Measurements from ENCODE around the gene CPNE4.

- TF ChIP-seq POLR2A (IDR thresholded peaks at IDR 0.05; ENCODE audit: low read depth, low read length) = no peak
- TF ChIP-seq POLR2AphosphoS5 (IDR thresholded peaks at IDR 0.05; ENCODE audit: low read depth, low read length) = no peak
Observed at GRCh38 chr3:131819381-131820055, 215.3 kb downstream of the CPNE4 start.

Data from GM12891 (cell line).